GM12878 (cell line): ENCODE data around the gene TUBB. TPM values are rescaled to one million over a fixed set of nuclear protein-coding genes. Genes with fewer than 3 reads are reported as not detected.

Experiments used
- ATAC-seq: fragments of 200-7000 bp; cut with Tn5 transposase; 3 replicates; pipeline ENCODE4 v1.9.1; 2020; ENCODE audit warnings: mild to moderate bottlenecking, moderate library complexity
- BruUV-seq: library from RNA; stranded (reverse); fragments of 400-500 nt; replicated peaks from 2 replicates; lab custom pipeline; 2021; lab: Mats Ljungman, UMichigan
- CTCF ChIA-PET: fragments of 300-600 bp; sonication (Branson Sonifier 250); formaldehyde crosslinking; extraction: SDS; loops from one replicate; lab custom pipeline; 2021; ENCODE audit warnings: inconsistent platforms; lab: Yijun Ruan, JAX
- POLR2A ChIA-PET: fragments of 350-600 bp; formaldehyde crosslinking; extraction: SDS; loops from one replicate; lab custom pipeline; 2021; ENCODE audit warnings: inconsistent platforms; lab: Charles Lee
- RAD21 ChIA-PET: fragments of 300-600 bp; sonication (Branson Sonifier 250); formaldehyde crosslinking; loops from one replicate; lab custom pipeline; 2023; ENCODE audit warnings: antibody characterized with exemption; ENCODE audit not compliant: unreplicated experiment; lab: Charles Lee
- SMC1A ChIA-PET: fragments of 300-600 bp; sonication (Branson Sonifier 250); formaldehyde crosslinking; loops from one replicate; lab custom pipeline; 2023; ENCODE audit not compliant: unreplicated experiment, uncharacterized antibody; lab: Charles Lee
- DNase-seq: peaks from one replicate; pipeline ENCODE4 v3.0.0-alpha.2; 2011; ENCODE audit warnings: low read depth, low spot score
- FAIRE-seq: peaks from 3 replicates; lab custom pipeline; 2011; peaks lifted over from hg19 to GRCh38; lab: Jason Lieb, UNC
- H2AFZ ChIP-seq: 2 replicates; pipeline ENCODE4 v1.6.0; 2011; ENCODE audit warnings: low read depth, low read length, control low read depth; ENCODE audit not compliant: control insufficient read depth
- H3K27ac ChIP-seq: 2 replicates; pipeline ENCODE4 v1.5.1; 2011; ENCODE audit warnings: control low read depth; ENCODE audit not compliant: control insufficient read depth, insufficient read depth
- H3K27me3 ChIP-seq, 2 experiments: replicated peaks in 1 of 2; 2 replicates each; pipeline versions ENCODE4 v1.6.0 to v1.6.1; 2011; ENCODE audit warnings: low read length in 1 of 2; ENCODE audit not compliant: control insufficient read depth in 2 of 2, insufficient read depth in 2 of 2
- H3K36me3 ChIP-seq, 2 experiments: 2 replicates each; pipeline ENCODE4 v1.5.1; 2011; ENCODE audit warnings: low read length in 1 of 2; ENCODE audit not compliant: control insufficient read depth in 2 of 2, insufficient read depth in 2 of 2
- H3K4me1 ChIP-seq: 2 replicates; pipeline ENCODE4 v1.6.1; 2011; ENCODE audit warnings: mild to moderate bottlenecking, low read length, moderate library complexity, mixed read lengths; ENCODE audit not compliant: control insufficient read depth, insufficient read depth
- H3K4me2 ChIP-seq: 2 replicates; pipeline ENCODE4 v1.6.0; 2011; ENCODE audit warnings: control low read depth; ENCODE audit not compliant: control insufficient read depth, insufficient read depth
- H3K4me3 ChIP-seq: fragments of 200-600 bp; sonication (generic); 2 replicates; pipeline ENCODE4 v1.5.1; 2016
- H3K79me2 ChIP-seq: 2 replicates; pipeline ENCODE4 v1.6.0; 2011; ENCODE audit warnings: low read length; ENCODE audit not compliant: control insufficient read depth, insufficient read depth
- H3K9ac ChIP-seq: 2 replicates; pipeline ENCODE4 v1.8.0; 2011; ENCODE audit warnings: low read length, control low read depth, mixed read lengths; ENCODE audit not compliant: control insufficient read depth, insufficient read depth
- H3K9me3 ChIP-seq: replicated peaks from 3 replicates; pipeline ENCODE4 v1.5.1; 2011; ENCODE audit warnings: mild to moderate bottlenecking, low read length; ENCODE audit not compliant: control insufficient read depth, insufficient read depth
- H4K20me1 ChIP-seq: 2 replicates; pipeline ENCODE4 v1.6.0; 2011; ENCODE audit not compliant: control insufficient read depth, insufficient read depth
- BRCA1 ChIP-seq: IDR thresholded peaks from 2 replicates; pipeline ENCODE4 v1.6.1; 2011; ENCODE audit warnings: low read depth, low read length, improper control_type of control experiment
- EZH2 ChIP-seq: IDR thresholded peaks from 2 replicates; pipeline ENCODE4 v1.6.1; 2012; ENCODE audit warnings: low read depth, mild to moderate bottlenecking, control low read depth, inconsistent platforms, low read length, borderline replicate concordance; ENCODE audit not compliant: control insufficient read depth
- IKZF2 ChIP-seq, 2 experiments: fragments of 450-650 bp; IDR thresholded peaks; 2 replicates each; pipeline ENCODE4 v1.6.1; 2017; ENCODE audit warnings: mild to moderate bottlenecking in 2 of 2, moderate library complexity in 2 of 2
- LARP7 ChIP-seq: fragments of 450-650 bp; IDR thresholded peaks from 2 replicates; pipeline ENCODE4 v1.6.1; 2017; ENCODE audit warnings: mild to moderate bottlenecking
- POU2F2 ChIP-seq: IDR thresholded peaks from 3 replicates; pipeline ENCODE4 v1.6.1; 2011; ENCODE audit warnings: low read depth, mild to moderate bottlenecking, low read length, borderline replicate concordance
- SIN3A ChIP-seq: IDR thresholded peaks from 2 replicates; pipeline ENCODE4 v1.6.1; 2012; ENCODE audit warnings: low read depth, low read length, improper control_type of control experiment
- TCF7 ChIP-seq: IDR thresholded peaks from 2 replicates; pipeline ENCODE4 v1.6.1; 2014; ENCODE audit warnings: antibody characterized with exemption, borderline replicate concordance
- WGBS: methylation state at CpG from one replicate; pipeline ENCODE4 v1.1.6; 2016; ENCODE audit warnings: low lambda C conversion rate; ENCODE audit not compliant: insufficient replicate concordance, insufficient coverage; ENCODE audit errors: missing lambda C conversion rate; 5-methylcytosine and 5-hydroxymethylcytosine counted together
- in situ Hi-C: fragments of 300-500 bp; cut with MboI; formaldehyde crosslinking; loops from 9 replicates; pipeline ENCODE4 v1.14.3; 2018; ENCODE audit warnings: mixed read lengths
- intact Hi-C: fragments of 100-400 bp; cut with micrococcal nuclease; formaldehyde crosslinking; loops from one replicate; pipeline ENCODE4 v1.14.2; 2022; ENCODE audit not compliant: unreplicated experiment
- polyA plus RNA-seq, 11 experiments: library from polyadenylated mRNA; depleted of rRNA in 4 of 11; unstranded in 6 of 11; stranded (reverse) in 5 of 11; fragments of >200 nt; fragmentation: Nextera tagmentation in 4 of 11; fragmentation: Illumina TruSeq in 1 of 11; extraction: Ambion mirVana in 4 of 11; extraction: Trizol in 1 of 11; gene quantifications; 1 replicate in 1 of 11; 2 replicates in 10 of 11; pipeline versions ENCODE4 v1.2.1 to v1.2.3, GENCODE V29; 2011 to 2016; ENCODE audit warnings: inconsistent platforms in 2 of 11, missing spikeins in 2 of 11, low read depth in 1 of 11
- total RNA-seq, 4 experiments: library from RNA; depleted of rRNA in 3 of 4; stranded (reverse); fragments of >200 nt in 3 of 4; fragmentation: Illumina TruSeq in 1 of 4; extraction: Trizol in 1 of 4; gene quantifications; 2 replicates each; pipeline versions ENCODE4 v1.2.1 to v1.2.3, GENCODE V29; 2013 to 2021
- TF ChIP-seq, protein P1 (sequence below): fragments of 450-650 bp; IDR thresholded peaks from 2 replicates; pipeline ENCODE4 v1.6.1; 2016; ENCODE audit warnings: mild to moderate bottlenecking, moderate library complexity, borderline replicate concordance
- TF ChIP-seq, protein P2 (sequence below): fragments of 450-650 bp; IDR thresholded peaks from 2 replicates; pipeline ENCODE4 v1.6.1; 2016; ENCODE audit warnings: mild to moderate bottlenecking
- TF ChIP-seq, protein P3 (sequence below): fragments of 450-650 bp; conservative IDR thresholded peaks from 2 replicates; pipeline ENCODE4 v1.6.1; 2017; ENCODE audit warnings: mild to moderate bottlenecking, moderate library complexity
- TF ChIP-seq, protein P4 (sequence below): IDR thresholded peaks from 2 replicates; pipeline ENCODE4 v1.6.1; 2011; ENCODE audit warnings: mild to moderate bottlenecking, low read depth, low read length, moderate library complexity; ENCODE audit not compliant: insufficient replicate concordance
- TF ChIP-seq, protein P5 (sequence below): IDR thresholded peaks from 2 replicates; pipeline ENCODE4 v1.6.1; 2012; ENCODE audit warnings: low read depth, low read length, improper control_type of control experiment

TUBB gene
- total and polyA plus RNA-seq, 10 of the 15 experiments (the other 5 are each of a cell fraction or from before 2014, with no cell fraction given): 1,039 to 3,052 (median 1,656) TPM

DNA sequence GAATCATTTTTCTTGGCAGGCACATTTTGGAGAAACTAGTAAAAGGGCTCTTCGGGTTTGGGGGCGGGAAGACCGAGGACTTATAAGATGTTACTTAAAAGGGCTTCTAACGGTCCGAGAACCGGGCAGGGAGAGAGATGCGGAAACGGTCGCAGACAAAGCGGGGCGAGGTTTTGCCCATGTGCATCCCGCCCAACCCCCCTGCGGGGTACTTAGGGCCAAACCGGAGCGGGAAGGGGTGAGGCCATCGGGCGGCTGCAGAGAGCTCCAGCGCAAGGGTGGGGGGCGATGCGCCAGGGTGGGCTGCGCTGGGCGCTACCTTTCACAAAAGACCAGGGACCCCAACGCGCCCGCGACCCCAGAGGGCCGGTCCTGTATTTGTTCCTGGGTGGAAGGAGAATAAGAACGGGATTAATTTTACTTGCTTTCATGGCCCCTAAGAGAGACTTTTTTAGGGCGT lies 616 bp downstream of the TUBB start:
- FAIRE-seq (no peak), DNase-seq (no peak), ATAC-seq (peak; percentile 18)
- Histone ChIP-seq H3K36me3 (peaks cover 17 to 21% of the 10 kb centered on the region in 2 experiments), H3K27me3 (no peaks in the 10 kb centered on the region), H2AFZ (0 out of 2 replicates have a peak overlapping the region, but pooled peaks have one; percentile 15), H3K27ac (peak overlapping the region; percentile 96), H3K79me2 (peaks cover 87% of the 10 kb centered on the region), H3K9me3 (no peaks in the 10 kb centered on the region), H4K20me1 (peaks cover 8% of the 10 kb centered on the region), H3K4me3 (peak overlapping the region; percentile 90), H3K9ac (peak overlapping the region; percentile 86), H3K4me2 (0 out of 2 replicates have a peak overlapping the region, but pooled peaks have one; percentile 22), H3K4me1 (peaks cover 18% of the 10 kb centered on the region)
- under 1% methylated on average over 28 of the region's 29 CpGs for WGBS
- ChIA-PET SMC1A (interaction anchor here (1.0 to 17.7 kb wide), 5 partner anchors 11 to 108 kb away, joined by 3 to 265 read pairs (median 24); no protein-coding TSS in a partner anchor), POLR2A (interaction anchor here (0.6 to 11.6 kb wide), 7 partner anchors 8 to 106 kb away, joined by 3 to 200 read pairs (median 8); partner anchors contain the start of gene NRM), RAD21 (interaction anchor here (0.8 to 11.2 kb wide), 6 partner anchors 11 to 193 kb away, joined by 3 to 209 read pairs (median 22); partner anchors contain the start of genes DHX16 and NRM), CTCF (interaction anchor here (1.1 to 22.7 kb wide), 13 partner anchors 9 to 178 kb away, joined by 3 to 487 read pairs (median 7); partner anchors contain the start of genes DDR1, DHX16 and NRM)
- no TSS peak for BruUV-seq
- intact Hi-C loops (no loop called here), in situ Hi-C loops (no loop called here)
- TF ChIP-seq BRCA1: no peak
- TF ChIP-seq, protein P1, sequence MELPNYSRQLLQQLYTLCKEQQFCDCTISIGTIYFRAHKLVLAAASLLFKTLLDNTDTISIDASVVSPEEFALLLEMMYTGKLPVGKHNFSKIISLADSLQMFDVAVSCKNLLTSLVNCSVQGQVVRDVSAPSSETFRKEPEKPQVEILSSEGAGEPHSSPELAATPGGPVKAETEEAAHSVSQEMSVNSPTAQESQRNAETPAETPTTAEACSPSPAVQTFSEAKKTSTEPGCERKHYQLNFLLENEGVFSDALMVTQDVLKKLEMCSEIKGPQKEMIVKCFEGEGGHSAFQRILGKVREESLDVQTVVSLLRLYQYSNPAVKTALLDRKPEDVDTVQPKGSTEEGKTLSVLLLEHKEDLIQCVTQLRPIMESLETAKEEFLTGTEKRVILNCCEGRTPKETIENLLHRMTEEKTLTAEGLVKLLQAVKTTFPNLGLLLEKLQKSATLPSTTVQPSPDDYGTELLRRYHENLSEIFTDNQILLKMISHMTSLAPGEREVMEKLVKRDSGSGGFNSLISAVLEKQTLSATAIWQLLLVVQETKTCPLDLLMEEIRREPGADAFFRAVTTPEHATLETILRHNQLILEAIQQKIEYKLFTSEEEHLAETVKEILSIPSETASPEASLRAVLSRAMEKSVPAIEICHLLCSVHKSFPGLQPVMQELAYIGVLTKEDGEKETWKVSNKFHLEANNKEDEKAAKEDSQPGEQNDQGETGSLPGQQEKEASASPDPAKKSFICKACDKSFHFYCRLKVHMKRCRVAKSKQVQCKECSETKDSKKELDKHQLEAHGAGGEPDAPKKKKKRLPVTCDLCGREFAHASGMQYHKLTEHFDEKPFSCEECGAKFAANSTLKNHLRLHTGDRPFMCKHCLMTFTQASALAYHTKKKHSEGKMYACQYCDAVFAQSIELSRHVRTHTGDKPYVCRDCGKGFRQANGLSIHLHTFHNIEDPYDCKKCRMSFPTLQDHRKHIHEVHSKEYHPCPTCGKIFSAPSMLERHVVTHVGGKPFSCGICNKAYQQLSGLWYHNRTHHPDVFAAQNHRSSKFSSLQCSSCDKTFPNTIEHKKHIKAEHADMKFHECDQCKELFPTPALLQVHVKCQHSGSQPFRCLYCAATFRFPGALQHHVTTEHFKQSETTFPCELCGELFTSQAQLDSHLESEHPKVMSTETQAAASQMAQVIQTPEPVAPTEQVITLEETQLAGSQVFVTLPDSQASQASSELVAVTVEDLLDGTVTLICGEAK: no peak
- 0 out of 2 replicates have a peak, but pooled peaks have one; percentile 4 for TF ChIP-seq LARP7
- TF ChIP-seq, protein P2, sequence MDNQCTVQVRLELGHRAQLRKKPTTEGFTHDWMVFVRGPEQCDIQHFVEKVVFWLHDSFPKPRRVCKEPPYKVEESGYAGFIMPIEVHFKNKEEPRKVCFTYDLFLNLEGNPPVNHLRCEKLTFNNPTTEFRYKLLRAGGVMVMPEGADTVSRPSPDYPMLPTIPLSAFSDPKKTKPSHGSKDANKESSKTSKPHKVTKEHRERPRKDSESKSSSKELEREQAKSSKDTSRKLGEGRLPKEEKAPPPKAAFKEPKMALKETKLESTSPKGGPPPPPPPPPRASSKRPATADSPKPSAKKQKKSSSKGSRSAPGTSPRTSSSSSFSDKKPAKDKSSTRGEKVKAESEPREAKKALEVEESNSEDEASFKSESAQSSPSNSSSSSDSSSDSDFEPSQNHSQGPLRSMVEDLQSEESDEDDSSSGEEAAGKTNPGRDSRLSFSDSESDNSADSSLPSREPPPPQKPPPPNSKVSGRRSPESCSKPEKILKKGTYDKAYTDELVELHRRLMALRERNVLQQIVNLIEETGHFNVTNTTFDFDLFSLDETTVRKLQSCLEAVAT: peak; percentile 70
- TF ChIP-seq, protein P3, sequence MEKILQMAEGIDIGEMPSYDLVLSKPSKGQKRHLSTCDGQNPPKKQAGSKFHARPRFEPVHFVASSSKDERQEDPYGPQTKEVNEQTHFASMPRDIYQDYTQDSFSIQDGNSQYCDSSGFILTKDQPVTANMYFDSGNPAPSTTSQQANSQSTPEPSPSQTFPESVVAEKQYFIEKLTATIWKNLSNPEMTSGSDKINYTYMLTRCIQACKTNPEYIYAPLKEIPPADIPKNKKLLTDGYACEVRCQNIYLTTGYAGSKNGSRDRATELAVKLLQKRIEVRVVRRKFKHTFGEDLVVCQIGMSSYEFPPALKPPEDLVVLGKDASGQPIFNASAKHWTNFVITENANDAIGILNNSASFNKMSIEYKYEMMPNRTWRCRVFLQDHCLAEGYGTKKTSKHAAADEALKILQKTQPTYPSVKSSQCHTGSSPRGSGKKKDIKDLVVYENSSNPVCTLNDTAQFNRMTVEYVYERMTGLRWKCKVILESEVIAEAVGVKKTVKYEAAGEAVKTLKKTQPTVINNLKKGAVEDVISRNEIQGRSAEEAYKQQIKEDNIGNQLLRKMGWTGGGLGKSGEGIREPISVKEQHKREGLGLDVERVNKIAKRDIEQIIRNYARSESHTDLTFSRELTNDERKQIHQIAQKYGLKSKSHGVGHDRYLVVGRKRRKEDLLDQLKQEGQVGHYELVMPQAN: no peak; the same call in 1 of the 2 replicates
- peak; percentile 4; the same call in 1 of the 2 replicates for TF ChIP-seq SIN3A
- TF ChIP-seq IKZF2 (IDR thresholded peaks at IDR 0.05): 0 out of 4 replicates have a peak, but pooled peaks of 1 of the 2 experiments have one; percentile 6
- 0 out of 3 replicates have a peak, but pooled peaks have one; percentile 24 for TF ChIP-seq POU2F2
- TF ChIP-seq, protein P4, sequence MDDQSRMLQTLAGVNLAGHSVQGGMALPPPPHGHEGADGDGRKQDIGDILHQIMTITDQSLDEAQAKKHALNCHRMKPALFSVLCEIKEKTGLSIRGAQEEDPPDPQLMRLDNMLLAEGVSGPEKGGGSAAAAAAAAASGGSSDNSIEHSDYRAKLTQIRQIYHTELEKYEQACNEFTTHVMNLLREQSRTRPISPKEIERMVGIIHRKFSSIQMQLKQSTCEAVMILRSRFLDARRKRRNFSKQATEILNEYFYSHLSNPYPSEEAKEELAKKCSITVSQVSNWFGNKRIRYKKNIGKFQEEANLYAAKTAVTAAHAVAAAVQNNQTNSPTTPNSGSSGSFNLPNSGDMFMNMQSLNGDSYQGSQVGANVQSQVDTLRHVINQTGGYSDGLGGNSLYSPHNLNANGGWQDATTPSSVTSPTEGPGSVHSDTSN: no peak
- TF ChIP-seq EZH2: no peak
- no peak for TF ChIP-seq TCF7
- TF ChIP-seq, protein P5, sequence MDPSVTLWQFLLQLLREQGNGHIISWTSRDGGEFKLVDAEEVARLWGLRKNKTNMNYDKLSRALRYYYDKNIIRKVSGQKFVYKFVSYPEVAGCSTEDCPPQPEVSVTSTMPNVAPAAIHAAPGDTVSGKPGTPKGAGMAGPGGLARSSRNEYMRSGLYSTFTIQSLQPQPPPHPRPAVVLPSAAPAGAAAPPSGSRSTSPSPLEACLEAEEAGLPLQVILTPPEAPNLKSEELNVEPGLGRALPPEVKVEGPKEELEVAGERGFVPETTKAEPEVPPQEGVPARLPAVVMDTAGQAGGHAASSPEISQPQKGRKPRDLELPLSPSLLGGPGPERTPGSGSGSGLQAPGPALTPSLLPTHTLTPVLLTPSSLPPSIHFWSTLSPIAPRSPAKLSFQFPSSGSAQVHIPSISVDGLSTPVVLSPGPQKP: no peak
